ENCODE data around the gene ZNFX1.
"Not testable (repeated sequence)": the region's sequence is repeated elsewhere in the genome, so short reads cannot be mapped to it uniquely, and the experiment has no call there.

ZNFX1 gene

GRCh38 chr20:49210101-49210756, 67.6 kb downstream of the ZNFX1 start:
- H3K4me1 Mint-ChIP-seq (ENCODE audit: low read depth) = no peaks in the 10 kb centered on the region
- DNase-seq = no peak
- H3K27ac Mint-ChIP-seq = no peak overlapping the region
- no peak overlapping the region for H3K4me3 Mint-ChIP-seq
- H3K9me3 Mint-ChIP-seq = peaks cover 6% of the 10 kb centered on the region
- H3K36me3 Mint-ChIP-seq (ENCODE audit: low read depth) = no peaks in the 10 kb centered on the region
- no peaks in the 10 kb centered on the region for H3K27me3 Mint-ChIP-seq

GRCh38 chr20:49207076-49207475, 70.8 kb downstream of the ZNFX1 start:
- Mint-ChIP-seq H3K27ac (no peak overlapping the region), H3K4me3 (no peak overlapping the region), H3K4me1 (ENCODE audit: low read depth) (no peaks in the 10 kb centered on the region), H3K36me3 (ENCODE audit: low read depth) (no peaks in the 10 kb centered on the region), H3K9me3 (peaks cover 6% of the 10 kb centered on the region), H3K27me3 (no peaks in the 10 kb centered on the region)
- DNase-seq = no peak

- H3K27ac Mint-ChIP-seq = no peak overlapping the region
- no peak overlapping the region for H3K4me3 Mint-ChIP-seq
- no peak for DNase-seq
These were observed 74.1 kb downstream of the ZNFX1 start for GRCh38 chr20:49203746-49204145.

GRCh38 chr20:49203011-49203410, 74.8 kb downstream of the ZNFX1 start:
- Mint-ChIP-seq H3K27ac (no peak overlapping the region), H3K4me1 (ENCODE audit: low read depth) (no peaks in the 10 kb centered on the region)

More at GRCh38 chr20:49203746-49204145, 74.1 kb downstream of the ZNFX1 start:
- Mint-ChIP-seq H3K36me3 (ENCODE audit: low read depth) (no peaks in the 10 kb centered on the region), H3K27me3 (no peaks in the 10 kb centered on the region), H3K9me3 (no peaks in the 10 kb centered on the region), H3K4me1 (ENCODE audit: low read depth) (no peaks in the 10 kb centered on the region)

GRCh38 chr20:49199729-49200293, 78.0 kb downstream of the ZNFX1 start:
- DNase-seq = no peak
- H3K27me3 Mint-ChIP-seq = no peaks in the 10 kb centered on the region
- H3K9me3 Mint-ChIP-seq = no peaks in the 10 kb centered on the region
- no peak overlapping the region for H3K27ac Mint-ChIP-seq
- no peaks in the 10 kb centered on the region for H3K36me3 Mint-ChIP-seq (ENCODE audit: low read depth)
- H3K4me3 Mint-ChIP-seq = no peak overlapping the region
- H3K4me1 Mint-ChIP-seq (ENCODE audit: low read depth) = no peaks in the 10 kb centered on the region

More at GRCh38 chr20:49203011-49203410, 74.8 kb downstream of the ZNFX1 start:
- H3K4me3 Mint-ChIP-seq = no peak overlapping the region
- H3K9me3 Mint-ChIP-seq = no peaks in the 10 kb centered on the region
- H3K27me3 Mint-ChIP-seq = no peaks in the 10 kb centered on the region
- H3K36me3 Mint-ChIP-seq (ENCODE audit: low read depth) = no peaks in the 10 kb centered on the region
- DNase-seq = no peak

GRCh38 chr20:49192944-49193518, 84.8 kb downstream of the ZNFX1 start:
- DNase-seq; H3K36me3 Mint-ChIP-seq (ENCODE audit: low read depth); H3K4me3 Mint-ChIP-seq; H3K27me3 Mint-ChIP-seq; H3K27ac Mint-ChIP-seq; H3K4me1 Mint-ChIP-seq (ENCODE audit: low read depth); H3K9me3 Mint-ChIP-seq: not testable (repeated sequence)

Measured in activated T-cell treated with anti-CD3 and anti-CD28 coated beads, Interleukin-2, amount 50 U/mL, for 24 hours (primary cell).